Panc1 (cell line): Measurements from ENCODE around the gene MCM3AP. TPM values are rescaled to one million over a fixed set of nuclear protein-coding genes. Genes with fewer than 3 reads are reported as not detected.

ENCODE experiments used
- ATAC-seq: fragments of 200-7000 bp; cut with Tn5 transposase; 2 replicates; pipeline ENCODE4 v1.9.1; 2020; ENCODE audit warnings: mild to moderate bottlenecking, moderate library complexity
- BruUV-seq: library from RNA; stranded (reverse); fragments of 400-500 nt; replicated peaks from 2 replicates; lab custom pipeline; 2021; lab: Mats Ljungman, UMichigan
- CTCF ChIA-PET: fragments of 300-600 bp; sonication (Branson Sonifier 250); formaldehyde crosslinking; loops from one replicate; lab custom pipeline; 2022; ENCODE audit warnings: antibody characterized with exemption; lab: Charles Lee
- POLR2A ChIA-PET: fragments of 300-600 bp; sonication (Branson Sonifier 250); formaldehyde crosslinking; loops from one replicate; lab custom pipeline; 2022; ENCODE audit warnings: antibody characterized with exemption; lab: Charles Lee
- DNase-seq: peaks from one replicate; pipeline ENCODE4 v3.0.0-alpha.2; 2010; ENCODE audit warnings: low read depth, low spot score
- H3K27ac ChIP-seq: 2 replicates; pipeline ENCODE4 v1.5.1; 2011; ENCODE audit warnings: mild to moderate bottlenecking, low read length, inconsistent platforms
- H3K27me3 ChIP-seq: fragments of 200-500 bp; sonication (Bioruptor generic); 2 replicates; pipeline ENCODE4 v1.6.0; 2014; ENCODE audit warnings: low read length, inconsistent platforms; ENCODE audit not compliant: control insufficient read depth, insufficient read depth
- H3K36me3 ChIP-seq: fragments of 200-500 bp; sonication (Bioruptor generic); 2 replicates; pipeline ENCODE4 v1.5.1; 2014; ENCODE audit warnings: inconsistent platforms, mild to moderate bottlenecking, low read length, moderate library complexity; ENCODE audit not compliant: control insufficient read depth, insufficient read depth
- H3K4me1 ChIP-seq: 2 replicates; pipeline ENCODE4 v1.5.1; 2011; ENCODE audit warnings: inconsistent platforms, mild to moderate bottlenecking, low read length, moderate library complexity; ENCODE audit not compliant: control insufficient read depth, insufficient read depth
- H3K4me3 ChIP-seq, 2 experiments: 2 replicates each; pipeline ENCODE4 v1.5.1; 2011 to 2012; ENCODE audit warnings: low read depth in 2 of 2, low read length in 2 of 2, mild to moderate bottlenecking in 2 of 2, inconsistent platforms in 1 of 2, moderate library complexity in 1 of 2
- H3K9me3 ChIP-seq: fragments of 200-500 bp; sonication (Bioruptor generic); 2 replicates; pipeline ENCODE4 v1.5.1; 2014; ENCODE audit warnings: low read depth, mild to moderate bottlenecking, inconsistent platforms, low read length, moderate library complexity; ENCODE audit not compliant: control insufficient read depth, insufficient read depth
- CTCF ChIP-seq: fragments of 450-650 bp; IDR thresholded peaks from 2 replicates; pipeline ENCODE4 v1.5.1; 2017; ENCODE audit warnings: mild to moderate bottlenecking
- POLR2AphosphoS5 ChIP-seq: IDR thresholded peaks from 2 replicates; pipeline ENCODE4 v1.6.1; 2012; ENCODE audit warnings: mild to moderate bottlenecking, low read depth, low read length, moderate library complexity
- SIN3A ChIP-seq: IDR thresholded peaks from 2 replicates; pipeline ENCODE4 v1.6.1; 2012; ENCODE audit warnings: low read depth, mild to moderate bottlenecking, low read length, moderate library complexity, borderline replicate concordance; ENCODE audit not compliant: insufficient read depth
- TCF7L2 ChIP-seq: IDR thresholded peaks from 2 replicates; pipeline ENCODE4 v1.6.1; 2011; ENCODE audit warnings: mild to moderate bottlenecking, low read depth, low read length, inconsistent platforms
- in situ Hi-C: cut with HindIII; loops from 2 replicates; pipeline ENCODE4 v1.10.0; 2016; ENCODE audit warnings: low sequenced_read_pairs, low pct_unique_long_range_greater_than_20kb
- intact Hi-C: fragments of 100-400 bp; cut with micrococcal nuclease; formaldehyde crosslinking; loops from one replicate; pipeline ENCODE4 v1.10.0; 2022; ENCODE audit not compliant: unreplicated experiment
- total RNA-seq: library from RNA; stranded (reverse); gene quantifications from one replicate; pipeline ENCODE4 v1.2.1, GENCODE V29; 2021; ENCODE audit not compliant: unreplicated experiment
- TF ChIP-seq, protein P1 (sequence below), 2 experiments: IDR thresholded peaks; 2 replicates each; pipeline ENCODE4 v1.6.1; 2011 to 2012; ENCODE audit warnings: low read depth in 2 of 2, control low read depth in 1 of 2, low read length in 1 of 2, mild to moderate bottlenecking in 1 of 2, moderate library complexity in 1 of 2; ENCODE audit not compliant: insufficient read depth in 1 of 2

The MCM3AP gene
- total RNA-seq, 1 experiment from 2014 or later, result 95.0 TPM

- no TSS peak for BruUV-seq
- POLR2A ChIA-PET, result interaction anchor here (0.8 kb wide), 1 partner anchor 34 kb away, joined by 14 read pairs; no protein-coding TSS in a partner anchor
- intact Hi-C loops (no loop called here), in situ Hi-C loops (no loop called here)
- Histone ChIP-seq H3K27me3 (no peaks in the 10 kb centered on the region), H3K4me1 (peaks cover 7% of the 10 kb centered on the region), H3K4me3 (no peak overlapping the region), H3K36me3 (peaks cover 12% of the 10 kb centered on the region), H3K9me3 (no peaks in the 10 kb centered on the region), H3K27ac (no peak overlapping the region)
- CTCF ChIA-PET, result no interaction called here
- DNase-seq (no peak), ATAC-seq (no peak)
- no peak for TF ChIP-seq CTCF
- TF ChIP-seq, protein P1, sequence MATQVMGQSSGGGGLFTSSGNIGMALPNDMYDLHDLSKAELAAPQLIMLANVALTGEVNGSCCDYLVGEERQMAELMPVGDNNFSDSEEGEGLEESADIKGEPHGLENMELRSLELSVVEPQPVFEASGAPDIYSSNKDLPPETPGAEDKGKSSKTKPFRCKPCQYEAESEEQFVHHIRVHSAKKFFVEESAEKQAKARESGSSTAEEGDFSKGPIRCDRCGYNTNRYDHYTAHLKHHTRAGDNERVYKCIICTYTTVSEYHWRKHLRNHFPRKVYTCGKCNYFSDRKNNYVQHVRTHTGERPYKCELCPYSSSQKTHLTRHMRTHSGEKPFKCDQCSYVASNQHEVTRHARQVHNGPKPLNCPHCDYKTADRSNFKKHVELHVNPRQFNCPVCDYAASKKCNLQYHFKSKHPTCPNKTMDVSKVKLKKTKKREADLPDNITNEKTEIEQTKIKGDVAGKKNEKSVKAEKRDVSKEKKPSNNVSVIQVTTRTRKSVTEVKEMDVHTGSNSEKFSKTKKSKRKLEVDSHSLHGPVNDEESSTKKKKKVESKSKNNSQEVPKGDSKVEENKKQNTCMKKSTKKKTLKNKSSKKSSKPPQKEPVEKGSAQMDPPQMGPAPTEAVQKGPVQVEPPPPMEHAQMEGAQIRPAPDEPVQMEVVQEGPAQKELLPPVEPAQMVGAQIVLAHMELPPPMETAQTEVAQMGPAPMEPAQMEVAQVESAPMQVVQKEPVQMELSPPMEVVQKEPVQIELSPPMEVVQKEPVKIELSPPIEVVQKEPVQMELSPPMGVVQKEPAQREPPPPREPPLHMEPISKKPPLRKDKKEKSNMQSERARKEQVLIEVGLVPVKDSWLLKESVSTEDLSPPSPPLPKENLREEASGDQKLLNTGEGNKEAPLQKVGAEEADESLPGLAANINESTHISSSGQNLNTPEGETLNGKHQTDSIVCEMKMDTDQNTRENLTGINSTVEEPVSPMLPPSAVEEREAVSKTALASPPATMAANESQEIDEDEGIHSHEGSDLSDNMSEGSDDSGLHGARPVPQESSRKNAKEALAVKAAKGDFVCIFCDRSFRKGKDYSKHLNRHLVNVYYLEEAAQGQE (IDR thresholded peaks at IDR 0.05; ENCODE audit: insufficient read depth in 1 of 2, low read depth in 2 of 2, low read length in 1 of 2), result no peak
- TF ChIP-seq TCF7L2, result no peak
- TF ChIP-seq SIN3A, result no peak
- no peak for TF ChIP-seq POLR2AphosphoS5
These were observed 10.5 kb downstream of the MCM3AP start for GRCh38 chr21:46274797-46275390.

- no TSS peak for BruUV-seq
- ChIA-PET CTCF (no interaction called here), POLR2A (no interaction called here)
- no peaks in the 10 kb centered on the region for H3K27me3 ChIP-seq
- no peak overlapping the region for H3K4me3 ChIP-seq
- no peak for TF ChIP-seq SIN3A
- no peak for TF ChIP-seq TCF7L2
- TF ChIP-seq, protein P1 (IDR thresholded peaks at IDR 0.05; ENCODE audit: insufficient read depth in 1 of 2, low read depth in 2 of 2, low read length in 1 of 2), result no peak
- no peak for TF ChIP-seq CTCF
- TF ChIP-seq POLR2AphosphoS5, result no peak
- no peak for ATAC-seq
- peaks cover 12% of the 10 kb centered on the region; the same call in 1 of the 2 replicates for H3K36me3 ChIP-seq
- H3K9me3 ChIP-seq, result no peaks in the 10 kb centered on the region
- DNase-seq, result no peak
- in situ Hi-C loops (no loop called here), intact Hi-C loops (no loop called here)
- H3K27ac ChIP-seq, result no peak overlapping the region
- peaks cover 16% of the 10 kb centered on the region for H3K4me1 ChIP-seq
These were observed 12.1 kb downstream of the MCM3AP start for GRCh38 chr21:46273341-46273740.
